ENCODE results near the gene BMPR1B.

The BMPR1B gene

GRCh38 chr4:95204267-95204844, 446.6 kb downstream of the BMPR1B start:
- TF ChIP-seq, protein P1, sequence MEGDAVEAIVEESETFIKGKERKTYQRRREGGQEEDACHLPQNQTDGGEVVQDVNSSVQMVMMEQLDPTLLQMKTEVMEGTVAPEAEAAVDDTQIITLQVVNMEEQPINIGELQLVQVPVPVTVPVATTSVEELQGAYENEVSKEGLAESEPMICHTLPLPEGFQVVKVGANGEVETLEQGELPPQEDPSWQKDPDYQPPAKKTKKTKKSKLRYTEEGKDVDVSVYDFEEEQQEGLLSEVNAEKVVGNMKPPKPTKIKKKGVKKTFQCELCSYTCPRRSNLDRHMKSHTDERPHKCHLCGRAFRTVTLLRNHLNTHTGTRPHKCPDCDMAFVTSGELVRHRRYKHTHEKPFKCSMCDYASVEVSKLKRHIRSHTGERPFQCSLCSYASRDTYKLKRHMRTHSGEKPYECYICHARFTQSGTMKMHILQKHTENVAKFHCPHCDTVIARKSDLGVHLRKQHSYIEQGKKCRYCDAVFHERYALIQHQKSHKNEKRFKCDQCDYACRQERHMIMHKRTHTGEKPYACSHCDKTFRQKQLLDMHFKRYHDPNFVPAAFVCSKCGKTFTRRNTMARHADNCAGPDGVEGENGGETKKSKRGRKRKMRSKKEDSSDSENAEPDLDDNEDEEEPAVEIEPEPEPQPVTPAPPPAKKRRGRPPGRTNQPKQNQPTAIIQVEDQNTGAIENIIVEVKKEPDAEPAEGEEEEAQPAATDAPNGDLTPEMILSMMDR (IDR thresholded peaks at IDR 0.05; ENCODE audit: insufficient read depth, low read depth, low read length, missing control alignments) = no peak
- no peak for DNase-seq (ENCODE audit: low read depth)
- H3K4me3 ChIP-seq (ENCODE audit: low read length) = no peak overlapping the region

GRCh38 chr4:95204873-95205272, 447.1 kb downstream of the BMPR1B start:
- H3K4me3 ChIP-seq (ENCODE audit: low read length) = no peak overlapping the region
- TF ChIP-seq, protein P1 (IDR thresholded peaks at IDR 0.05; ENCODE audit: insufficient read depth, low read depth, low read length, missing control alignments) = peak; percentile 39
- no peak for DNase-seq (ENCODE audit: low read depth)
